CD4-positive, alpha-beta T cell (primary cell): ENCODE results near the gene BTRC. TPM values are rescaled to one million over a fixed set of nuclear protein-coding genes. Genes with fewer than 3 reads are reported as not detected.

ENCODE experiments used
- ATAC-seq: fragments of 200-7000 bp; cut with Tn5 transposase; one replicate; pipeline ENCODE4 v1.10.0; 2022; ENCODE audit warnings: mild to moderate bottlenecking; ENCODE audit not compliant: poor library complexity
- CTCF ChIA-PET: fragments of 350-600 bp; sonication (Branson Sonifier 250); formaldehyde crosslinking; loops from one replicate; lab custom pipeline; 2021; ENCODE audit warnings: antibody characterized with exemption, inconsistent platforms; lab: Charles Lee
- POLR2A ChIA-PET: fragments of 350-600 bp; sonication (Branson Sonifier 250); formaldehyde crosslinking; loops from one replicate; lab custom pipeline; 2021; ENCODE audit warnings: antibody characterized with exemption, inconsistent platforms; lab: Charles Lee
- DNase-seq, 14 experiments: peaks; one replicate each; pipeline ENCODE4 v3.0.0-alpha.2; 2013 to 2020; ENCODE audit warnings: mixed read lengths in 2 of 14
- H3K27ac ChIP-seq, 2 donors: one replicate each; pipeline versions ENCODE4 v1.5.1 to v1.7.0; 2013; ENCODE audit warnings: low read length in 2 of 2, low read depth in 1 of 2, mild to moderate bottlenecking in 1 of 2
- H3K27me3 ChIP-seq, 2 experiments: 1 replicate in 1 of 2; 2 replicates in 1 of 2; pipeline versions ENCODE4 v1.6.1 to v1.7.0; 2013; ENCODE audit warnings: low read length in 2 of 2, control low read depth in 1 of 2, mild to moderate bottlenecking in 1 of 2, moderate library complexity in 1 of 2; ENCODE audit not compliant: insufficient read depth in 2 of 2, control insufficient read depth in 1 of 2
- H3K36me3 ChIP-seq: one replicate; pipeline ENCODE4 v1.6.1; 2013; ENCODE audit warnings: low read length, control low read depth; ENCODE audit not compliant: insufficient read depth
- H3K4me1 ChIP-seq: one replicate; pipeline ENCODE4 v1.6.1; 2013; ENCODE audit warnings: low read length, control low read depth; ENCODE audit not compliant: insufficient read depth
- H3K4me3 ChIP-seq: one replicate; pipeline ENCODE4 v1.5.1; 2013; ENCODE audit warnings: mild to moderate bottlenecking, low read length, moderate library complexity
- H3K9me3 ChIP-seq, 2 experiments: 1 replicate in 1 of 2; 2 replicates in 1 of 2; pipeline versions ENCODE4 v1.6.1 to v1.7.0; 2013; ENCODE audit warnings: low read length in 2 of 2, mild to moderate bottlenecking in 2 of 2, control low read depth in 1 of 2, moderate library complexity in 1 of 2; ENCODE audit not compliant: control insufficient read depth in 1 of 2, insufficient read depth in 1 of 2
- H3K27ac Mint-ChIP-seq: one replicate; pipeline ENCODE4 v1.8.0; 2020; ENCODE audit warnings: mixed read lengths
- H3K27me3 Mint-ChIP-seq: one replicate; pipeline ENCODE4 v1.8.0; 2021; ENCODE audit warnings: mixed read lengths
- H3K36me3 Mint-ChIP-seq: one replicate; pipeline ENCODE4 v1.8.0; 2021; ENCODE audit warnings: low read depth, mixed read lengths
- H3K4me1 Mint-ChIP-seq: one replicate; pipeline ENCODE4 v1.8.0; 2021; ENCODE audit warnings: low read depth, mixed read lengths
- H3K4me3 Mint-ChIP-seq: one replicate; pipeline ENCODE4 v1.8.0; 2020; ENCODE audit warnings: mild to moderate bottlenecking, mixed read lengths
- H3K9me3 Mint-ChIP-seq: one replicate; pipeline ENCODE4 v1.8.0; 2020; ENCODE audit warnings: mixed read lengths
- CTCF ChIP-seq: fragments of 200-600 bp; IDR thresholded peaks from one replicate; pipeline ENCODE4 v1.8.0; 2022; ENCODE audit warnings: antibody characterized with exemption, mild to moderate bottlenecking
- intact Hi-C, 2 experiments: fragments of 100-400 bp; cut with DNase I in 1 of 2; cut with micrococcal nuclease in 1 of 2; formaldehyde crosslinking; loops; one replicate each; pipeline versions ENCODE4 v1.15.1 to v1.9.0; 2023 to 2025; cut with DNase I, micrococcal nuclease
- total RNA-seq, 174 experiments: library from RNA in 2 of 174; stranded (reverse) in 2 of 174; gene quantifications; one replicate each; pipeline ENCODE4 v1.2.3 and lab custom pipeline; 2021 to 2026

BTRC gene
- total RNA-seq, 2 experiments from 2014 or later: 13.1 to 13.2 TPM

GRCh38 chr10:101578803-101579515, 225.0 kb downstream of the BTRC start:
- H3K9me3 Mint-ChIP-seq: no peaks in the 10 kb centered on the region
- H3K4me1 Mint-ChIP-seq: no peaks in the 10 kb centered on the region
- no peaks in the 10 kb centered on the region for H3K27me3 ChIP-seq
- no peak for DNase-seq
- ChIA-PET CTCF (no interaction called here), POLR2A (interaction anchor here (1.4 kb wide), 1 partner anchor 9 kb away, joined by 8 read pairs; the partner anchor contains the start of genes DPCD and POLL)
- no peaks in the 10 kb centered on the region for H3K27me3 Mint-ChIP-seq
- no peak overlapping the region for H3K27ac ChIP-seq
- no peak overlapping the region for H3K27ac Mint-ChIP-seq
- H3K4me3 ChIP-seq: no peak overlapping the region
- H3K9me3 ChIP-seq: no peaks in the 10 kb centered on the region
- intact Hi-C loops: no loop called here
- peaks cover 59% of the 10 kb centered on the region for H3K36me3 ChIP-seq
- H3K4me1 ChIP-seq: no peaks in the 10 kb centered on the region
- H3K36me3 Mint-ChIP-seq: peaks cover 47% of the 10 kb centered on the region
- no peak overlapping the region for H3K4me3 Mint-ChIP-seq
- no peak for ATAC-seq
- TF ChIP-seq CTCF: no peak

- Mint-ChIP-seq H3K27me3 (no peaks in the 10 kb centered on the region), H3K36me3 (peaks cover 52% of the 10 kb centered on the region), H3K4me1 (no peaks in the 10 kb centered on the region), H3K9me3 (no peaks in the 10 kb centered on the region), H3K4me3 (no peak overlapping the region), H3K27ac (no peak overlapping the region)
- no peak for TF ChIP-seq CTCF
- no peaks in the 10 kb centered on the region for H3K4me1 ChIP-seq
- DNase-seq (no peak), ATAC-seq (no peak)
- POLR2A ChIA-PET: no interaction called here
- intact Hi-C loops: no loop called here
- peaks cover 64% of the 10 kb centered on the region for H3K36me3 ChIP-seq
- H3K9me3 ChIP-seq: no peaks in the 10 kb centered on the region
- no peak overlapping the region for H3K27ac ChIP-seq
- H3K4me3 ChIP-seq: no peak overlapping the region
- no peaks in the 10 kb centered on the region for H3K27me3 ChIP-seq
- CTCF ChIA-PET: no interaction called here
Measured at GRCh38 chr10:101579516-101579870, 225.5 kb downstream of the BTRC start.

GRCh38 chr10:101580486-101581399, 226.8 kb downstream of the BTRC start:
- POLR2A ChIA-PET: no interaction called here
- Histone ChIP-seq H3K4me3 (no peak overlapping the region), H3K27me3 (no peaks in the 10 kb centered on the region), H3K9me3 (no peaks in the 10 kb centered on the region), H3K4me1 (peaks cover 2% of the 10 kb centered on the region), H3K27ac (no peak overlapping the region), H3K36me3 (peaks cover 75% of the 10 kb centered on the region)
- DNase-seq (no peak), ATAC-seq (no peak)
- no peaks in the 10 kb centered on the region for H3K27me3 Mint-ChIP-seq
- intact Hi-C loops: loop anchor here in 1 of 2 experiments (10.0 kb wide), 1 partner anchor 226 kb away; the partner anchor contains the start of gene BTRC
- CTCF ChIA-PET: interaction anchor here (0.6 kb wide), 1 partner anchor 59 kb away, joined by 3 read pairs; no protein-coding TSS in a partner anchor
- H3K36me3 Mint-ChIP-seq: peaks cover 60% of the 10 kb centered on the region
- H3K4me1 Mint-ChIP-seq: no peaks in the 10 kb centered on the region
- no peak overlapping the region for H3K27ac Mint-ChIP-seq
- no peaks in the 10 kb centered on the region for H3K9me3 Mint-ChIP-seq
- no peak for TF ChIP-seq CTCF
- no peak overlapping the region for H3K4me3 Mint-ChIP-seq
